Suppressor macrophage treated with lipopolysaccharide for 4 hours (primary cell): Measurements from ENCODE around the gene LILRB5.
"Not testable (repeated sequence)": the region's sequence is repeated elsewhere in the genome, so short reads cannot be mapped to it uniquely, and the experiment has no call there.

Source experiments
- DNase-seq: peaks from one replicate; pipeline ENCODE4 v3.0.0-alpha.2; 2020

Gene LILRB5

DNA sequence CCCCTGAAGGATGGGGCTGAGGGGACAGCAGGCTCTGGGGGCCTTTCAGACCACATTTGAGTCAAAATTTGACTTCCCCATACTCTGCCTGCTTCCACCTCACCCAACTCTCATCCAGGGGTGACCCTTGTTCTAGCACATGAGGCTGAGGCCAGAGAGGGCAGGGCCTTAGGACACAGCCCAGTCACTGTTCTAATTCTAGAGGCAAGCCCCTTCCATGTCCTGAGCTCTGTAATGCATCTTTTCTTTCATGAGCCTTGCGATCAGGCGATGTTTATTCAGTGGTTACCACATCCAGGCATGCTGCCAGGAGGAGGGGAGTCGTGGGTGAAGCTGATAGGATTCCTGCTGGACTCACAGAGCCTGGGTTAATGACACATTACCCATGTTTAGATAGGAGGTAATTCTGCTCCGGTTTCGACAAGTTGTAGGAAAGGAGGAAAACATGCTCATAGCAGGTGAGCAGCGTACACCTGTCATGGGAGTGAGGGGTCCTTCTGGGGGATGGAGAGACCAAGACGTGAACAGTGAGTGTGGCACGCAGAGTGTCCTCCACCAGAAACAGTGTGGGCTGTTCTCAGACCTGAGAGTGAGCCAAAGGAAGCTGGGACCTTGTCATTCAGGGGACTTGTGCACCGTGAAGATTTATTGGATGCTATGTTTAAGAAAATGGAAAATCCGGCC lies 47.1 kb downstream of the LILRB5 start:
- DNase-seq = peak; percentile 97

DNA sequence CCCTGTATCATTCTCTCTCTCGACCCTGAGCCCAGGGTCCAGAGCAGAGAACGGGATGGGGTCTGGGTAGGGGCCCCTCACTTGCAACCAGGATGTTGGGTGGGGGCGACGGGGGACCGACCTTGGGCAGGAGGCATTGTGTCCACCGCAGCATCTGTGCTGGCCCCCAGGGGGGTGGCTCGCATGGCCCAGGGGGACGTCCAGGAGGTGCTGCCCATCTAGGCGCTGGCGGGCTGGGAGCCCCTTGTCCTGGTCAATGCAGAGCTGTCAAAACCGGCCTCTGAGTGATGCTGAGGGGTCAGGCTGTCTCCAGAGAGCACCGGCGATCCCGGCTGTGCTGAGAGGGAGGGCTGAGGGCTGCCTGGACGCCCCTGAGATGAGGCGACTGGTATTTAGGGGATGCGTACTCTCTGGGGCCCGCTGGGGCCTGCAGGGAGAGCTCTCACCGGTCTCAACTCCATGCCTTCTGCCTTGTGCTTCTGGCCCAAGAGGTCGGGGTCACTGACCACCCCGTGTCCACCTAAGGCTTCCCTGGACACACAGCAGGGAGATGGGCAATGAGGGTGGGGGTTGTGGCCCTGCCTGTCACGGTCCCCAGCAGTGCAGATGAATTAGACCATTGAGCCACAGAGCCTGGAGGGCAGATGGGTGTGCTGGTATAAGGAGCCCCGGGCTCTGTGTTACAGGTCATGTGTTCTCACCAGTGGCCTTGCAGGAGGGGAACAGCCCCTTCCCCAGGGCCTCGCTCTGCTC lies 47.8 kb downstream of the LILRB5 start:
- DNase-seq = no peak

- DNase-seq = no peak
Measured at GRCh38 chr19:54208784-54209057, 48.4 kb downstream of the LILRB5 start.

DNA sequence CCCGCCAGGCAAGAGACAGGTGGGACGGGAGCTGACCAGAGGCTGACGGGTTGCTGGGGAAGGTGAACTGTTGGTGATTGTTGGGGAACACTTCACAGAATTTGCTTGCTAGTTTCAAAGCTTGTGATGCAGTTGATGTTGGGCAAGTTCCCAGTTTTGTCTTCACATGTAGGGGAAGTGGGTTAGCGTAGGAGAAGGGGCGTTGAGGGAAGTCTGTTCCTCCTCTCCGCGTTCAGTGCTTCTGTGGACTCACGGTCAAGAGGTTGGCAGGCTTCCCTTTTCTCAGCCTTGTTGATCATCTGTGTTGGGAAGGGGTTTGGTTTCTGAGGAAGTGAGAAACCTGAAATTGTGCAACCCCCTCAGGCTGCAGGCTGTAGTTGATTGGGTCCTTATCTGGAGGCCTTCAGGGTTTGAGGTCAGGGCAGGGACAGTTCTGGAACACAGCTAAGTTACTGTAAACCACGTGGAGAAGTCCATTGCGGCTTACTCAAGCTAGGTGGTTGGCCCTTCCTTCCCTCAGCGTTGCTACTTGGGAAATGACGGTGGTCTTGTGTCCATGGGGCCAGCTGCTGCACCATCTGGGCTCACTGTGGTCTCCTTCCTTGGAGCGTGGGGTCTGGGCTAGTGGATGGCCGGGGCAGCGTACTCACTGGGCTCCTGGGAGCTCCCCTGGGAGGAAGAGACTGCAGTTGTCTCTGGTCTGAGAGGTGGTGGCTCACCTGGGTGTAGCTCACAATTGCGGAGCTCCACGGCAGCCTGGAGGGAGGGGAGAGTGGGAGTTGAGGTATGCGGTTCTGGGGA lies 48.9 kb downstream of the LILRB5 start:
- peak; percentile 99 for DNase-seq

- no peak for DNase-seq
Measured at GRCh38 chr19:54207676-54207982, 49.4 kb downstream of the LILRB5 start.

DNA sequence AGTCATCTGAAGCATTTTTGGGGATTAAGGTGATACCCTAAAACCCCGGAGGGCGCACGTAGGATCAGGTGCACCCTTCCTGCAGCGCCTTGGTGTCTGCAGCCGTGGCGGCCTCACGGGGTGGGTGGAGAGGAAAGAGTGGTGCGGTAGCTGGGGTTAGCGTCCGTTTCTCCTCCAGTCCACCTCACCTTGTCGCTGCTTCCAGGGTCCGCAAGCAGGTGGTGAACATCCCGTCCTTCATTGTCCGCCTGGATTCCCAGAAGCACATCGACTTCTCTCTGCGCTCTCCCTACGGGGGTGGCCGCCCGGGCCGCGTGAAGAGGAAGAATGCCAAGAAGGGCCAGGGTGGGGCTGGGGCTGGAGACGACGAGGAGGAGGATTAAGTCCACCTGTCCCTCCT lies 49.9 kb downstream of the LILRB5 start:
- not testable (repeated sequence) for DNase-seq

DNA sequence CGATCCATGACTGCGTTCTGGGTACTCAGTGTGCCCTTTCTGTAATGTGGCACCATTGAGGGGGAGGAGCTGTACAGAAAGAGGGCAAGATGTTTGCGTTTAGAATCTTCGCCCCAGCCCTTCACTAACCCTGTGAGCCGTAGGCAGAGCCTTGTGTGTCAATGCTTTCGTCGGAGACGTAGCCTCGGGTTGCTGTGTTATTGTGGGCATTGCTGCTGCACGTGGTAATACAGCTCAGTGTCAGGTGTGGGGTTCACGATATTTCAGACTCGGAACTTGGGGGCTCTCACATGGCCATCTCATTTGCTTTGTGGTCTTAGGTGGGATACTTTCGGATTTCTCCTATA lies 50.3 kb downstream of the LILRB5 start:
- no peak for DNase-seq

- DNase-seq = peak; percentile 54
Measured at GRCh38 chr19:54206030-54206830, 50.8 kb downstream of the LILRB5 start.

DNA sequence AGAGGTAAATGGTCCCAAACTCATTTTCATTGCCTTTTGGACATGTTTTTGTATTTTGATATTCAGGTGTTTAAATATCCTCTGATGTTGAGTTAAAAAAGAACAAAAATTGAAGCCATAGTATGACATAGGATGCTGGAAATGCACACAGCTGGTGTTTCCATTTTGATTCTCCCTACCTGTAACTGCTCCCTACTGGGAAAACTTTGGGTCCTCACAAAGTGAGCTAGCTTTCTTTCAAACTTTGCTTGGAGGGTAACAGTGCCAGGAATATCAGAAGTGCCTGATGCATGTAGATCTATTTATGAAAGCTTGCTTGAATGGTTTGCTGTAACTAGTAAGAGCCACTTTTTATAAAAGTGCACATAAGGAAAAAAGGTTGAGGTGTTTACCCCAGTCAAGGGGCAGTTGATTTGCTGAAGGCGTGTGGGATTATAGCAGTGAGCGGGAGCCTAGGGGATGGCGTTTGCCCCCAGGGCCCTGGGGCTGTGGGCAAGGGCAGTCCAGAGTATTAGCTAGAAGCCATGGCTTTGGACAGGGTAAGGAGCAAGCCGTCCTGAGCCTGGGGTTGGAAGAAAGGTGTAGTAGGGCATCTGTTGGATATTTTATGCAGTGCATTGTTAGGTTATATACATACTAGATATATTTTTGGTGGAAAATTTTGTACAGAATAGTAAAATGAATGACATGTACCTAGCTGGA lies 52.2 kb downstream of the LILRB5 start:
- DNase-seq = no peak

DNA sequence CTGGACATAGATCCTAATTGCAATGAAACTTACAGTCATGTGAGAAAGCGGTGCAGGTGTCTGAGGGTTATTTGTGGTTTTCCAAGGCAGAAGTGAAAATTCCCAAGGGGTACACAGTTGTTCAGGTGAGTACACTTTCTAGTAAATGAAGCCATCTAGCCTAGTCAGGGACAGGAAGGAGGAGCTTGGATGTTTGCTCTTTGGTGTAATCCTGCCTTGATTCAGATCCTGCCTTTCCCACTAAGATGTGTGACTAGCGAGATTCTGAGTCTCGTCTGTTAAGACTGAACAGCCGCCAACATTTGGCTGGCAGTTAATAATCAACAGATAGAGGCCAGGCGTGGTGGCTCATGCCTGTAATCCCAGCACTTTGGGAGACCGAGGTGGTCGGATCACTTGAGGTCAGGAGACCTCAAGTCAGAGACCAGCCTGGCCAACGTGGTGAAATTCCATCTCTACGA lies 53.9 kb downstream of the LILRB5 start:
- DNase-seq = no peak

- DNase-seq = no peak
Measured at GRCh38 chr19:54201980-54202379, 55.1 kb downstream of the LILRB5 start.

DNA sequence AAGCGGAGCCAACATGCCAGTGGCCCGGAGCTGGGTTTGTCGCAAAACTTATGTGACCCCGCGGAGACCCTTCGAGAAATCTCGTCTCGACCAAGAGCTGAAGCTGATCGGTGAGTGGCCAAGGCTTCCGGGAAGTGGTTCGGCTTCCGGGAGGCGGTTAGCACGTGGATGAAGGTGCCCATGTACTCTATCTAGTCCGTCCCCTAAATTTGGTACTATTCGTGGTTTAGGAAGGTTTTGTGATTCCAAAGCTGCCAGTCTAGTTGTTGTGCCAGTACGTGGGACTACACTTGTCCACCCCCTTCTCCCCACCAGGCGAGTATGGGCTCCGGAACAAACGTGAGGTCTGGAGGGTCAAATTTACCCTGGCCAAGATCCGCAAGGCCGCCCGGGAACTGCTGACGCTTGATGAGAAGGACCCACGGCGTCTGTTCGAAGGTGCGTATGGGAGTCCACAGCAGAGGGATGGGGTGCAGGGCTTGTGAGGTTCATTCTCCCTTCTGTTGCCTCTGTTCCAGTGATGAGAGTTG lies 55.8 kb downstream of the LILRB5 start:
- no peak for DNase-seq
